Measurements from ENCODE around the gene SH3RF3.

The SH3RF3 gene

DNA sequence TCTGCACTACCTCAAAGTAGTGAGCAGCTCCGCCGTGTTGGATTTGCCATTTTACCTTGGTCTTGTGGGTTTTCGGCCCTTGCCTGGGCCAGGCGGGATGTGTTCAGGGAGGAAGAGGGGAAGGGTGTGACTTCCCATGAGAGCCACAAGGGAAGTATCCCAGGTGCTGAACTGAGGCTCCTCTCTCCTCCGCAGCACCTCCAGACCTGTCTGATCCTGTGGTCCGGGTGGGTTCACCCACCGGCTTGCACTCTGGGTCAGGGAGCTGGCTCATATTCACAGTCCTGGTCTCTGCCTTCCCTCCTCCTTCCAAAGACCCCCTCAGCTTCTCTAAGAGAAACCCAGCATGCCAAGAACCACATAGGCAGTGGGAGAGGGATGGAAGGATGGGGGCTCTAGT, 249.0 kb downstream of the SH3RF3 start:
- H3K4me3 ChIP-seq (ENCODE audit: low read length): no peak overlapping the region
- no peak for DNase-seq (ENCODE audit: low read depth)
- TF ChIP-seq, protein P1, sequence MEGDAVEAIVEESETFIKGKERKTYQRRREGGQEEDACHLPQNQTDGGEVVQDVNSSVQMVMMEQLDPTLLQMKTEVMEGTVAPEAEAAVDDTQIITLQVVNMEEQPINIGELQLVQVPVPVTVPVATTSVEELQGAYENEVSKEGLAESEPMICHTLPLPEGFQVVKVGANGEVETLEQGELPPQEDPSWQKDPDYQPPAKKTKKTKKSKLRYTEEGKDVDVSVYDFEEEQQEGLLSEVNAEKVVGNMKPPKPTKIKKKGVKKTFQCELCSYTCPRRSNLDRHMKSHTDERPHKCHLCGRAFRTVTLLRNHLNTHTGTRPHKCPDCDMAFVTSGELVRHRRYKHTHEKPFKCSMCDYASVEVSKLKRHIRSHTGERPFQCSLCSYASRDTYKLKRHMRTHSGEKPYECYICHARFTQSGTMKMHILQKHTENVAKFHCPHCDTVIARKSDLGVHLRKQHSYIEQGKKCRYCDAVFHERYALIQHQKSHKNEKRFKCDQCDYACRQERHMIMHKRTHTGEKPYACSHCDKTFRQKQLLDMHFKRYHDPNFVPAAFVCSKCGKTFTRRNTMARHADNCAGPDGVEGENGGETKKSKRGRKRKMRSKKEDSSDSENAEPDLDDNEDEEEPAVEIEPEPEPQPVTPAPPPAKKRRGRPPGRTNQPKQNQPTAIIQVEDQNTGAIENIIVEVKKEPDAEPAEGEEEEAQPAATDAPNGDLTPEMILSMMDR (IDR thresholded peaks at IDR 0.05; ENCODE audit: insufficient read depth, low read depth, low read length, missing control alignments): no peak

DNA sequence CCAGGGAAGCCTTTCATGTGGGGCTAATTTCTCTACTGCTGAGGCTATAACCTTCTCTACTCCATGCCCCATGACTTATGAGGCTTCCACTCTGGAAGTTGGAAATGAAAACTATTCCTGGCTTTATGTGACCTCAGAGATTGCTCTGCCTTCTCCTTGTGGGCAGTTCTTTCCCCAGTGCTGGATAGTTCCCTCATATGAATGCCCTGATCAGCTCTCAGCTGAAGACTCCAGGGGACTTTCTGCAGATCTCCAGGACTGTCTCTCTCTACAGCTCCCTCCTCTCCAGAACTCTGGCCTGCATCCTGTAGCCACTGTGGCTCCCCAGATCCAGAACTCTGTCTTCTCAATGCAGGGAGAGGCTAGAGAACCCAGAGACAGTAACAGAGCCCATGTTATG, 249.7 kb downstream of the SH3RF3 start:
- TF ChIP-seq, protein P1 (IDR thresholded peaks at IDR 0.05; ENCODE audit: insufficient read depth, low read depth, low read length, missing control alignments): no peak
- no peak overlapping the region for H3K4me3 ChIP-seq (ENCODE audit: low read length)
- DNase-seq (ENCODE audit: low read depth): no peak

DNA sequence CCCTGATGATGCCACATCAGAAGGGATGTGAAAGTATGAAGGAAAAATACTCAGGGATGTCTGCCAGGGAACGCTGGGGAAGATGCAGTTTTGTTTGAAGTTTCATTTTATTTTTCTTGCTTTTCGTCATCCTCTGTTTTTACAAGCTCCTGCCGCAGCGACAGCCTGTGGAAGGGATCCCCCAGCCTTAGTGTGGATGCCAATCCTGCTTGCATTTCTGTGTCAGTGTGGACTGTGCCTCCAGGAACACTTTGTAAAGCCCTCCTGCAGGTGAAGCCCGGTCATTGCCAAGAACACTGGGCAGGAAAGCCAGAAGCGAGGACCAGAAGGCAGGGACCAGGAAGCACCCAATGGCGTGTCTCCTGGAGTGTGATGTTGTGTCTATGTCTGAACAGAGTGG, 250.5 kb downstream of the SH3RF3 start:
- DNase-seq (ENCODE audit: low read depth): no peak
- TF ChIP-seq, protein P1 (IDR thresholded peaks at IDR 0.05; ENCODE audit: insufficient read depth, low read depth, low read length, missing control alignments): no peak
- no peak overlapping the region for H3K4me3 ChIP-seq (ENCODE audit: low read length)

DNA sequence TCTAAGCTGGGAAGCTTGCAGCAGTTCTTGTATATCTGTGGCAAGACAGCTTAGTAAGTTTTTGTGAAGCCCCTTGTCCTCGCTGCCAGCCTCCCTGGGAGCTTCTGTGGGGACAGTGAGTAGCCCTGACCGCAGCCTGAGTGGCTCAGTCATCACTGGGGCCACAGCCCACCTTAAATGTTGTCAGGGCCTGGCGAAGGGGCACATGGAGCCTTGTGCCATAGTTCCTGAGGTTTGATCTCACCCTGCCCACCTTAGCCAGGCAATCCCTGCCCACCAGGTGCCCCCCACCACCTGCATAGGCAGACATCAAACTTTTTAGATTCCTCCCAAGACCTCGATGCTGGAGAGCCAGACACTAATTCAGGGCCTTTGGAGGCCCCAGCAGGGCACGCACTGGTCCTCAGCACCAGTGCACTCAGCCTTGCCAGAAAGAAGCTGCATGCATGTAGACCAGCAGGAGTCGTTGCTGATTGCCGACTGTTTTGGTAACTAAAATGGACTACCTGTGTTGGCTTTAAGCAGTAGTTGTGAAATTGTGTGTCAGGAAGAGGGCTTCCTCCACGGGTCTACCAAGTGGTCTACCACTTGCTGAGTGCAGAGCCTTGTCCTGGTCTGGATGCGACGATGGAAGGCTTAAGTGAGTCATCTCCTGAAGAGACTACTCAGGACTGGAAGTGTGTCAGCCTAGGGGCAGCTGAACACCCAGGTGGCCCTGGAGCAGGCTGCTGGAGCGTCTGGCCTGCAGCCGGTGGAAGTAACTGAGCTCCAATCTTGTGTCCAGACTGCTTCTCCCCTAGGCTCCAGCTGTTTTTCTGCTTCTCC, 251.7 kb downstream of the SH3RF3 start:
- no peak overlapping the region for H3K4me3 ChIP-seq (ENCODE audit: low read length)
- no peak for DNase-seq (ENCODE audit: low read depth)
- TF ChIP-seq, protein P1 (IDR thresholded peaks at IDR 0.05; ENCODE audit: insufficient read depth, low read depth, low read length, missing control alignments): no peak

DNA sequence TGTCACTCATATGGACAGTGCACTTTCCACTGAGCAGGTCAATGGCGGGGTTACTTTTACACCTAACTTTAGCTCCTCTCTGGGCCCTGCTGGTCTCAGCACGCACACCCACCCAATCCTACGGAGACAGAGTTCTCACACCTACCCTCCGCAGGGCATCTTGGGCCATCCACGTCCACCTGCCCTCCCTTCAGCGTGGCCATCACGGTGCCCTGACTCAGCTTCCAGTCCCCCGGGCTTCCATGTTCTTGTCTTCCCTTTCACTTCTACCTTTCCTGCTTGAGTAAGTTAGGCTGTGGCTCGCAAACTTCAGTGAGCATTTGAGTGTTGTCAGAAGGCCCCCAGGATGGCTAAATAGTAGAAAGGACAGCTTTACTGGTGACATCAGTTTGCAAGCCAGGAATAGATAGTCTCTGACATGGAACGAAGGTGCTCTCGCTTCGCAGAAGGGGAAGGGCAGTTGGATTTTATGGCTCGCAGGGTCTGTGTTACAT, 252.4 kb downstream of the SH3RF3 start:
- DNase-seq (ENCODE audit: low read depth): no peak
- TF ChIP-seq, protein P1 (IDR thresholded peaks at IDR 0.05; ENCODE audit: insufficient read depth, low read depth, low read length, missing control alignments): no peak
- H3K4me3 ChIP-seq (ENCODE audit: low read length): no peak overlapping the region

DNA sequence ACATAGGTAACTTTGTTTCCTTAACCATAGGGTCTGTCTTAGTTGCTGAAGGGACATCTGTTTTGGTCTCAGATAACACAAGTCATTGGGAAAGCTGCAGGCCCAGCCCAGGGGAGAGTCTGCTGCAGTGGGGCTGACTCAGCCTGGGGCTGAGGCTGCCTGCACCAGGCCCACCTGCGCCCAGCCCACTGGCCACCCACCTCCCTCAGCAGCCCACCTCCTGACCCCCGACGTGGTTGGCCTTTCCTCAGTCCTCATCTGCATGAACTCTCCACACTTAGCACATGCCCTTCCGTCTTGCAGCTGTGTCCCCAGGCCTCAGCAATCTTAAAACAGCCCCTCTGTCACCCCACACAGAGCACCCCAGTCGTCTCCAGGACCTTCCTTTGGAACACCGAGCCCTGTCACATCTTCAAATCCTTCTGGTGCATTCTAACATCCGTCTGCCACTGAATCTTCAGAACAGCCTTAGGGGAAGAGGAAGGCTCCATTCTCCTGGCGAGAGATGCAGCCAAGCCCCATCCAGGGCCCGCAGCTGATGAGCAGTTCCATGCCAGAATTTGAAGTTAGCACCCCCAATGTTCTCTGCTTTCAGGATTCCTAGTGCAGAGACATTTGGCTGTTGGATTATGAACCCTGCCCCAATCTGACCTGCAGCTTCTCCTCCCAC, 253.4 kb downstream of the SH3RF3 start:
- DNase-seq (ENCODE audit: low read depth): no peak
- TF ChIP-seq, protein P1 (IDR thresholded peaks at IDR 0.05; ENCODE audit: insufficient read depth, low read depth, low read length, missing control alignments): no peak
- no peak overlapping the region for H3K4me3 ChIP-seq (ENCODE audit: low read length)
